VCaP (cell line): ENCODE measurements around the gene KIRREL1.

Experiments
- H3K27ac ChIP-seq: fragments of 450-650 bp; 2 replicates; pipeline ENCODE4 v1.5.1; 2017
- CTCF ChIP-seq: fragments of 450-650 bp; conservative IDR thresholded peaks from 2 replicates; pipeline ENCODE4 v1.5.1; 2017; ENCODE audit warnings: mild to moderate bottlenecking, moderate library complexity

KIRREL1 gene

GRCh38 chr1:158148468-158148867 is 155.0 kb downstream of the KIRREL1 start:
- H3K27ac ChIP-seq: no peak overlapping the region
- TF ChIP-seq CTCF: no peak

GRCh38 chr1:158149175-158149574 is 155.7 kb downstream of the KIRREL1 start:
- TF ChIP-seq CTCF: no peak
- H3K27ac ChIP-seq: no peak overlapping the region; the same call in 1 of the 2 replicates
